Peyer's patch (tissue), 4 donors: ENCODE results near the gene CYP51A1. TPM values are rescaled to one million over a fixed set of nuclear protein-coding genes. Genes with fewer than 3 reads are reported as not detected.

Experiments
- DNase-seq, 3 donors: peaks; one replicate each; pipeline ENCODE4 v3.0.0-alpha.2; 2017 to 2019
- H3K27ac ChIP-seq, 4 donors: fragments of 200-600 bp; sonication (generic); one replicate each; pipeline ENCODE4 v1.5.1; 2016 to 2019
- H3K27me3 ChIP-seq, 2 donors: fragments of 200-600 bp; sonication (generic); one replicate each; pipeline ENCODE4 v1.5.1; 2019
- H3K36me3 ChIP-seq, 3 donors: fragments of 200-600 bp; sonication (generic); one replicate each; pipeline ENCODE4 v1.5.1; 2016 to 2019
- H3K4me1 ChIP-seq, 4 donors: fragments of 200-600 bp; sonication (generic); one replicate each; pipeline ENCODE4 v1.5.1; 2016 to 2019
- H3K4me3 ChIP-seq, 4 donors: fragments of 200-600 bp; sonication (generic); 1 replicate in 3 of 4; 2 replicates in 1 of 4; pipeline ENCODE4 v1.5.1; 2016 to 2019; ENCODE audit warnings: mild to moderate bottlenecking in 1 of 4
- H3K9me3 ChIP-seq, 4 donors: fragments of 200-600 bp; sonication (generic); one replicate each; pipeline ENCODE4 v1.5.1; 2016 to 2019; ENCODE audit warnings: mild to moderate bottlenecking in 1 of 4
- POLR2A ChIP-seq, 2 donors: fragments of 450-650 bp; IDR thresholded peaks; one replicate each; pipeline ENCODE4 v1.5.1; 2017; ENCODE audit warnings: antibody characterized with exemption in 2 of 2, mild to moderate bottlenecking in 2 of 2, moderate library complexity in 2 of 2
- total RNA-seq, 4 donors: library from RNA; depleted of rRNA; stranded (reverse); fragments of >200 nt; gene quantifications; one replicate each; pipeline ENCODE4 v1.1.0, GENCODE V29; 2016
- TF ChIP-seq, protein P1 (sequence below), 6 experiments: fragments of 450-650 bp in 4 of 6; fragments of 200-600 bp in 2 of 6; sonication (generic) in 1 of 6; IDR thresholded peaks; one replicate each; pipeline ENCODE4 v1.5.1; 2017 to 2019; ENCODE audit warnings: antibody characterized with exemption in 6 of 6, mild to moderate bottlenecking in 3 of 6, moderate library complexity in 1 of 6

CYP51A1 gene
- total RNA-seq, 4 donors from 2014 or later = 11.6 to 137 (median 105) TPM

DNA sequence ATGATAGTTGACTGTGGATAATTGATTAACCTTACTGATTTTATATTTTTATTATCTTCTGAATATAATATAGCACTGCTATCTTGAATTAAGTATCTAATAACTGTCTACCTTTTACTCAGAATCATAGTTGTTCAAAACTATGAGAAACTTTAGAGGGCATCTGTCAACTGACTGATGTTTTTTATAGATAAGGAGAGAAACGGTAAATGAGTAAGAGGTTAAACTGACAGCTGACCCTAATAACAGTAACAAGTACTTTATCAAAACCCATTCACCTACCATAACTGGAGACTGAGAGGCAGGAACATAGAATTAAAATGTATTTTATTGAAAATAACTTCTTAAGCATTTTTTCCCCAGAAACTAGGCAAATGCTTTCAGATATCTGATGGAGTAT is 62.2 kb downstream of the CYP51A1 start:
- no peaks in the 10 kb centered on the region for H3K9me3 ChIP-seq
- H3K36me3 ChIP-seq = peaks cover 0 to 62% (median 0%) of the 10 kb centered on the region in 3 donors
- no peak for TF ChIP-seq POLR2A (IDR thresholded peaks at IDR 0.05)
- TF ChIP-seq, protein P1, sequence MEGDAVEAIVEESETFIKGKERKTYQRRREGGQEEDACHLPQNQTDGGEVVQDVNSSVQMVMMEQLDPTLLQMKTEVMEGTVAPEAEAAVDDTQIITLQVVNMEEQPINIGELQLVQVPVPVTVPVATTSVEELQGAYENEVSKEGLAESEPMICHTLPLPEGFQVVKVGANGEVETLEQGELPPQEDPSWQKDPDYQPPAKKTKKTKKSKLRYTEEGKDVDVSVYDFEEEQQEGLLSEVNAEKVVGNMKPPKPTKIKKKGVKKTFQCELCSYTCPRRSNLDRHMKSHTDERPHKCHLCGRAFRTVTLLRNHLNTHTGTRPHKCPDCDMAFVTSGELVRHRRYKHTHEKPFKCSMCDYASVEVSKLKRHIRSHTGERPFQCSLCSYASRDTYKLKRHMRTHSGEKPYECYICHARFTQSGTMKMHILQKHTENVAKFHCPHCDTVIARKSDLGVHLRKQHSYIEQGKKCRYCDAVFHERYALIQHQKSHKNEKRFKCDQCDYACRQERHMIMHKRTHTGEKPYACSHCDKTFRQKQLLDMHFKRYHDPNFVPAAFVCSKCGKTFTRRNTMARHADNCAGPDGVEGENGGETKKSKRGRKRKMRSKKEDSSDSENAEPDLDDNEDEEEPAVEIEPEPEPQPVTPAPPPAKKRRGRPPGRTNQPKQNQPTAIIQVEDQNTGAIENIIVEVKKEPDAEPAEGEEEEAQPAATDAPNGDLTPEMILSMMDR (IDR thresholded peaks at IDR 0.05) = no peak
- peaks cover 0 to 4% (median 0%) of the 10 kb centered on the region in 4 donors for H3K4me1 ChIP-seq
- H3K27me3 ChIP-seq = no peaks in the 10 kb centered on the region
- no peak for DNase-seq
- H3K27ac ChIP-seq = no peak overlapping the region
- no peak overlapping the region for H3K4me3 ChIP-seq

DNA sequence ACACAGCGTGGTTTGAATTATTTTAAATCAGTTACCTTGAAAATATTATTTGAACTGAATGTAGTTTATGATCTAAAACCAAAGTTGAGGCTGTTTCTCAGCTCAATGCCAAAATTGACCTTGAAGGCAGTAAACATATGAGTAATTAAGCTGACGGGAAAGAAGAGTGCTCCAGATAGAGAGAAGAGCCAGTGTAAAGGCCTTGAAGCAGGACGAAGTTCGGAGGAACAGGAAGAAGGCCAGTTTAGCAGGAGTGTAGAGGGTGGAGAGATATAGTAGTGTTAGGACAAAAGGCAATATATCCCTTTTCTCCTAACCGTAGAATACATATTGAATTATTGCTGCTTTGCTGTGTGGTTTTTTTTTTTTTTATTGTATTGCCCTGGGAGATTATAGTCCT is 63.2 kb downstream of the CYP51A1 start:
- no peak for TF ChIP-seq POLR2A (IDR thresholded peaks at IDR 0.05)
- TF ChIP-seq, protein P1 (IDR thresholded peaks at IDR 0.05) = no peak
- Histone ChIP-seq H3K4me1 (peaks cover 0 to 4% (median 0%) of the 10 kb centered on the region in 4 donors), H3K36me3 (peaks cover 0 to 69% (median 0%) of the 10 kb centered on the region in 3 donors), H3K4me3 (no peak overlapping the region), H3K27ac (peak overlapping the region in 2 of 4 donors; percentile 25 to 26), H3K27me3 (no peaks in the 10 kb centered on the region), H3K9me3 (no peaks in the 10 kb centered on the region)
- peak in 1 of 3 donors; percentile 52 for DNase-seq

DNA sequence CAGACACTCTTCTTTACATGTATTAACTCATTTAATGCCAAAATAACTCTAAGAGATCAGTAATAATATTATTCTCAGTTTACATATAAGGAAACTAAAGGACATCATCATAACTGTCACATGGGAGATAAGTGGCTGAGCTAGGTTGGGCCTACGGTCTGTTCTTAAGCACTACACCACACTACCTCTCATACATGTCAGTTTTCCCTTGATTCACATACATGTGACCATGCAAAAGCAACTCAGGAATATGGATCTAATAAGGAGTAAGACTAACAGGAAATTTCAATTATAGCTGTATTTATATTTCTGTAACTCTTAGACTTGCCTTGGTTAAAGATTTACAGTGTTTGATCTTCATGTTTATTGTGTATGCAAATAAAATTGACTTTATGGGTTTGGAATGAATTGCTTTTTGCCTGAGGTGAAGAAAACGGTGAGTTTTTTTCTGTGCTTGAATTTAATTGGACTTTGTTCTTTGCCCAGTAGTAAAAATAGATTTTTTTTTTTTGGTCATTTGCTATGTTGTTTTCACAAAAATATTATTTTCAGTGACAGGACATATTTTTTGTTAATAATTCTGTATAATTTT is 69.7 kb downstream of the CYP51A1 start:
- no peak for DNase-seq
- H3K4me3 ChIP-seq = no peak overlapping the region
- TF ChIP-seq POLR2A (IDR thresholded peaks at IDR 0.05) = no peak
- TF ChIP-seq, protein P1 (IDR thresholded peaks at IDR 0.05) = no peak
- no peak overlapping the region for H3K27ac ChIP-seq
- no peaks in the 10 kb centered on the region for H3K9me3 ChIP-seq
- peaks cover 0 to 42% (median 0%) of the 10 kb centered on the region in 3 donors for H3K36me3 ChIP-seq
- H3K27me3 ChIP-seq = no peaks in the 10 kb centered on the region
- H3K4me1 ChIP-seq = no peaks in the 10 kb centered on the region

Other genes with a start within 250 kb of the CYP51A1 start
- 100 to 1,000 TPM; 188 to 236 (median 192) TPM for gene AKAP9, start 193.6 kb downstream of the CYP51A1 start, total RNA-seq
- under 1 TPM in 1 of 4 donors, not detected in 3; 0.57 TPM for gene LRRD1, start 44.7 kb upstream of the CYP51A1 start, total RNA-seq
- 100 to 1,000 TPM in 3 of 4 donors, 10 to 100 TPM in 1; 65.7 to 229 (median 133) TPM for gene KRIT1, start 111.4 kb upstream of the CYP51A1 start, total RNA-seq
- 10 to 100 TPM; 37.8 to 82.5 (median 47.1) TPM for gene ANKIB1, start 111.5 kb upstream of the CYP51A1 start, total RNA-seq